Central memory CD8-positive, alpha-beta T cell (primary cell): ENCODE measurements around the gene TUBA3E.
A peak's percentile ranks its signal among the peaks of the same experiment; 100 is the strongest.
"Not testable (repeated sequence)": the region's sequence is repeated elsewhere in the genome, so short reads cannot be mapped to it uniquely, and the experiment has no call there.

Experiments used
- ATAC-seq: fragments of 150-1000 bp; cut with Tn5 transposase; replicated peaks from 2 replicates; pipeline ENCODE4 v1.10.0; 2022; ENCODE audit warnings: mild to moderate bottlenecking, moderate FRiP score, moderate number of reproducible peaks; ENCODE audit not compliant: poor library complexity, severe bottlenecking; ENCODE audit errors: extremely low read depth
- DNase-seq, 2 donors: peaks; one replicate each; pipeline ENCODE4 v3.0.0; 2021; ENCODE audit warnings: low spot score in 2 of 2
- H3K27ac Mint-ChIP-seq: one replicate; pipeline ENCODE4 v1.8.0; 2022; ENCODE audit warnings: low read depth, mild to moderate bottlenecking, moderate library complexity, mixed read lengths
- H3K27me3 Mint-ChIP-seq: one replicate; pipeline ENCODE4 v1.8.0; 2022; ENCODE audit warnings: mixed read lengths
- H3K36me3 Mint-ChIP-seq: one replicate; pipeline ENCODE4 v1.8.0; 2022; ENCODE audit warnings: mild to moderate bottlenecking, moderate library complexity, mixed read lengths; ENCODE audit not compliant: insufficient read depth
- H3K4me1 Mint-ChIP-seq: one replicate; pipeline ENCODE4 v1.8.0; 2022; ENCODE audit warnings: mixed read lengths
- H3K4me3 Mint-ChIP-seq: one replicate; pipeline ENCODE4 v1.8.0; 2022; ENCODE audit warnings: mild to moderate bottlenecking, moderate library complexity, mixed read lengths
- H3K9me3 Mint-ChIP-seq: one replicate; pipeline ENCODE4 v1.8.0; 2022; ENCODE audit warnings: mixed read lengths

The TUBA3E gene

GRCh38 chr2:130145006-130145414, 53.2 kb downstream of the TUBA3E start, which contains the start of gene CCDC74B:
Gene CCDC74B (minus strand): TSS chr2:130145112. CDS start chr2:130144996, 116 bp downstream.
- not testable (repeated sequence) for H3K27me3 Mint-ChIP-seq, H3K4me1 Mint-ChIP-seq, H3K36me3 Mint-ChIP-seq, H3K9me3 Mint-ChIP-seq
- H3K27ac Mint-ChIP-seq: peak within 1 kb of the TSS; percentile 51
- H3K4me3 Mint-ChIP-seq: peak within 1 kb of the TSS; percentile 70
- ATAC-seq (peak; percentile 74), DNase-seq (peak in 1 of 2 donors; percentile 38)

DNA sequence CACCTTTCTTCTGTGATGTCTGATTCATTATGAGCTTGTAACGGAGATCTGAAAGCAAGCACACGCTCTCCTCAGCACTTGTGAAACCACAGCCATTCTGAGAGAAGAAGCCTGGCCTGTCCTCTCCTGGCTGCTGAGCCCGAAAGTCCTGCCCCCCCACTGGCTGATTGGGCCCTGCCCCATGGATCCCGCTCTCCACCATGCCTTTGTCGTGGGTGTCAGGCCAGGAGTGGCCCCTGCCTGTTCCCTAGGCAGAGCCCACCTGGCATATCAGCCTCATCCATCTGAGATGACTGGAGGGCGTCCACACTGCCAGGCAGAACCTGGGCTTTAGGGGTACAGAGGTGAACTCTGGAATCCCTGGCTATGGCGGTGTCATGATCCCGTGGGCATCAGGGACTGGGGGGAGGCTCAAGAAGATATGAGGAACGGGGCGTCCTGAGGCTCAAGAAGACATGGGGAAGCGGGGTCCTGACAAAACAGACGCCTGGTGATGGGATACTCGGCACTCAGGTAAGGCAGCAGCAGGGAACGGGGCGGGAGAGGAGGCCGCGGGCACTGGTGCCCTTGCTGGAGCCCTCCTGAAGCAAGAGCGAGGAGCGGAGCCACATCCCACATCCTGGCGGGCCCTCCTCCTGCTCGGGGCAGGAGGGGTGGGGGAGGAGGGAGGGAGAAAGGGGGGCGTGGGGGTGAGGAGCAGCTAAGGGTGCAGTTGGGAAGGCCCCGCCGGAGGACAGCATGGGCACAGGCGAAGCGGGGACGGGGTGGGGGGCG, 54.8 kb downstream of the TUBA3E start:
- peak in 1 of 2 donors; percentile 7 for DNase-seq
- H3K36me3 Mint-ChIP-seq, H3K27ac Mint-ChIP-seq, H3K27me3 Mint-ChIP-seq, H3K9me3 Mint-ChIP-seq, H3K4me1 Mint-ChIP-seq: not testable (repeated sequence)
- ATAC-seq: peak; percentile 10
- peak overlapping the region; percentile 70 for H3K4me3 Mint-ChIP-seq

- ATAC-seq: not testable (repeated sequence)
Observed at GRCh38 chr2:130142396-130143265, 55.6 kb downstream of the TUBA3E start.

More at GRCh38 chr2:130142396-130143265, 55.6 kb downstream of the TUBA3E start:
- not testable (repeated sequence) for H3K27me3 Mint-ChIP-seq, H3K4me1 Mint-ChIP-seq, H3K9me3 Mint-ChIP-seq, H3K36me3 Mint-ChIP-seq, H3K27ac Mint-ChIP-seq
- DNase-seq: peak in 1 of 2 donors; percentile 8
- peak overlapping the region; percentile 70 for H3K4me3 Mint-ChIP-seq
